Karpas-422 (cell line): ENCODE results near the gene NDUFS3. TPM values are rescaled to one million over a fixed set of nuclear protein-coding genes. Genes with fewer than 3 reads are reported as not detected.
A peak's percentile ranks its signal among the peaks of the same experiment; 100 is the strongest.
"Not testable (repeated sequence)": the region's sequence is repeated elsewhere in the genome, so short reads cannot be mapped to it uniquely, and the experiment has no call there.

Experiments used
- DNase-seq: peaks from one replicate; pipeline ENCODE4 v3.0.0-alpha.2; 2015
- H2AFZ ChIP-seq: fragments of 200-600 bp; sonication (generic); 2 replicates; pipeline ENCODE4 v1.6.1; 2014; ENCODE audit warnings: antibody characterized with exemption, low read length, mixed read lengths
- H3K27ac ChIP-seq: fragments of 200-600 bp; sonication (generic); 2 replicates; pipeline ENCODE4 v1.5.1; 2014; ENCODE audit warnings: mild to moderate bottlenecking, low read length, moderate library complexity
- H3K27me3 ChIP-seq: fragments of 200-600 bp; sonication (generic); 2 replicates; pipeline ENCODE4 v1.6.1; 2014; ENCODE audit warnings: low read length, mixed read lengths
- H3K36me3 ChIP-seq: fragments of 200-600 bp; sonication (generic); 2 replicates; pipeline ENCODE4 v1.6.1; 2014; ENCODE audit warnings: low read length, mixed read lengths; ENCODE audit not compliant: insufficient read depth
- H3K4me1 ChIP-seq: fragments of 200-600 bp; sonication (generic); 2 replicates; pipeline ENCODE4 v1.6.1; 2014; ENCODE audit warnings: mild to moderate bottlenecking, low read length, mixed read lengths
- H3K4me2 ChIP-seq: fragments of 200-600 bp; sonication (generic); 2 replicates; pipeline ENCODE4 v1.6.1; 2014; ENCODE audit warnings: low read length, low read depth, mild to moderate bottlenecking; ENCODE audit not compliant: poor library complexity, severe bottlenecking
- H3K4me3 ChIP-seq: fragments of 200-600 bp; sonication (generic); 2 replicates; pipeline ENCODE4 v1.5.1; 2014; ENCODE audit warnings: mild to moderate bottlenecking, antibody characterized with exemption, low read length, mixed read lengths
- H3K79me2 ChIP-seq: fragments of 200-600 bp; sonication (generic); 2 replicates; pipeline ENCODE4 v1.6.1; 2014; ENCODE audit warnings: mild to moderate bottlenecking, low read length, mixed read lengths
- H3K9ac ChIP-seq: fragments of 200-600 bp; sonication (generic); 2 replicates; pipeline ENCODE4 v1.6.0; 2014; ENCODE audit warnings: low read length
- H3K9me2 ChIP-seq: fragments of 200-600 bp; sonication (generic), shearing (Covaris generic); replicated peaks from 2 replicates; pipeline ENCODE4 v1.6.0; 2014; ENCODE audit warnings: mild to moderate bottlenecking, low read length, moderate library complexity; ENCODE audit not compliant: insufficient read depth
- H3K9me3 ChIP-seq: fragments of 300-700, 200-600 bp; sonication (generic); 2 replicates; pipeline ENCODE4 v1.6.1; 2014; ENCODE audit warnings: low read length, mixed read lengths
- H4K20me1 ChIP-seq: fragments of 200-600 bp; sonication (generic); 2 replicates; pipeline ENCODE4 v1.6.1; 2014; ENCODE audit warnings: mild to moderate bottlenecking, antibody characterized with exemption, low read length, low read depth; ENCODE audit not compliant: insufficient read depth
- total RNA-seq: library from RNA; depleted of rRNA; stranded (reverse); fragments of >200 nt; shearing (Covaris generic); gene quantifications from 2 replicates; pipeline ENCODE4 v1.2.3, GENCODE V29; 2014; ENCODE audit warnings: low replicate concordance; rRNA removed

NDUFS3 gene
- 41.2 and 104 TPM in 2 replicates for total RNA-seq

GRCh38 chr11:47578524-47579494 lies at the start of gene NDUFS3, which contains the start of gene KBTBD4:
TSS of gene NDUFS3 (plus strand) at chr11:47579074. CDS start at chr11:47579092, 18 bp downstream.
TSS of gene KBTBD4 (minus strand) at chr11:47578970. CDS start at chr11:47578951, 19 bp downstream.
- H3K9me3 ChIP-seq = no peaks in the 10 kb centered on the region
- H3K27ac ChIP-seq = peak within 1 kb of the TSS; percentile 43
- H2AFZ ChIP-seq = peak within 1 kb of the TSS; percentile 27; the same call in 1 of the 2 replicates
- H3K4me2 ChIP-seq = peak within 1 kb of the TSS; percentile 86
- H3K79me2 ChIP-seq = peaks cover 42% of the 10 kb centered on the region
- H4K20me1 ChIP-seq = no peaks in the 10 kb centered on the region
- DNase-seq = peak; percentile 97
- peaks cover 34% of the 10 kb centered on the region for H3K36me3 ChIP-seq
- H3K9me2 ChIP-seq = no peaks in the 10 kb centered on the region
- H3K9ac ChIP-seq = peak within 1 kb of the TSS; percentile 86
- H3K4me1 ChIP-seq = peaks cover 26% of the 10 kb centered on the region
- peak within 1 kb of the TSS; percentile 81 for H3K4me3 ChIP-seq
- no peaks in the 10 kb centered on the region for H3K27me3 ChIP-seq

GRCh38 chr11:47529951-47530350 lies 48.9 kb upstream of the NDUFS3 start:
- Histone ChIP-seq H3K79me2 (peaks cover 100% of the 10 kb centered on the region), H3K27me3 (no peaks in the 10 kb centered on the region), H4K20me1 (peaks cover 31% of the 10 kb centered on the region), H2AFZ (no peak overlapping the region), H3K9me2 (no peaks in the 10 kb centered on the region), H3K9me3 (no peaks in the 10 kb centered on the region), H3K4me2 (no peak overlapping the region), H3K9ac (no peak overlapping the region), H3K4me3 (no peak overlapping the region), H3K4me1 (peaks cover 56% of the 10 kb centered on the region), H3K36me3 (0 out of 2 replicates have a peak, but pooled peaks cover 4% of the 10 kb centered on the region), H3K27ac (no peak overlapping the region)
- no peak for DNase-seq

GRCh38 chr11:47530721-47531120 lies 48.2 kb upstream of the NDUFS3 start:
- peaks cover 52% of the 10 kb centered on the region for H3K4me1 ChIP-seq
- not testable (repeated sequence) for H3K27me3 ChIP-seq, H3K4me3 ChIP-seq, H3K36me3 ChIP-seq, DNase-seq, H3K9ac ChIP-seq, H2AFZ ChIP-seq, H3K27ac ChIP-seq, H3K9me3 ChIP-seq, H3K4me2 ChIP-seq, H3K9me2 ChIP-seq
- peaks cover 31% of the 10 kb centered on the region for H4K20me1 ChIP-seq
- H3K79me2 ChIP-seq = peaks cover 100% of the 10 kb centered on the region

- no peaks in the 10 kb centered on the region for H3K9me3 ChIP-seq
- peaks cover 100% of the 10 kb centered on the region for H3K79me2 ChIP-seq
- H4K20me1 ChIP-seq = peaks cover 38% of the 10 kb centered on the region
- H3K27ac ChIP-seq = no peak overlapping the region
- DNase-seq = no peak
- H3K27me3 ChIP-seq = no peaks in the 10 kb centered on the region
- H3K36me3 ChIP-seq = 0 out of 2 replicates have a peak, but pooled peaks cover 4% of the 10 kb centered on the region
- peaks cover 47% of the 10 kb centered on the region for H3K4me1 ChIP-seq
- H3K9ac ChIP-seq = no peak overlapping the region
- H2AFZ ChIP-seq = no peak overlapping the region
- H3K4me3 ChIP-seq = no peak overlapping the region
- no peaks in the 10 kb centered on the region for H3K9me2 ChIP-seq
- no peak overlapping the region for H3K4me2 ChIP-seq
Observed at GRCh38 chr11:47531666-47532065, 47.2 kb upstream of the NDUFS3 start.

GRCh38 chr11:47532597-47533213 lies 46.2 kb upstream of the NDUFS3 start:
- no peak overlapping the region for H3K4me3 ChIP-seq
- no peak overlapping the region for H3K4me2 ChIP-seq
- peaks cover 100% of the 10 kb centered on the region for H3K79me2 ChIP-seq
- H3K9ac ChIP-seq = no peak overlapping the region
- H2AFZ ChIP-seq = no peak overlapping the region
- H3K36me3 ChIP-seq = 0 out of 2 replicates have a peak, but pooled peaks cover 4% of the 10 kb centered on the region
- H4K20me1 ChIP-seq = peaks cover 39% of the 10 kb centered on the region
- no peaks in the 10 kb centered on the region for H3K27me3 ChIP-seq
- H3K4me1 ChIP-seq = peaks cover 39% of the 10 kb centered on the region
- no peaks in the 10 kb centered on the region for H3K9me2 ChIP-seq
- no peaks in the 10 kb centered on the region for H3K9me3 ChIP-seq
- H3K27ac ChIP-seq = peak overlapping the region; percentile 24; the same call in 1 of the 2 replicates
- no peak for DNase-seq

GRCh38 chr11:47533690-47534151 lies 45.2 kb upstream of the NDUFS3 start:
- Histone ChIP-seq H3K9me2 (no peaks in the 10 kb centered on the region), H3K27me3 (no peaks in the 10 kb centered on the region), H3K36me3 (0 out of 2 replicates have a peak, but pooled peaks cover 4% of the 10 kb centered on the region), H3K9me3 (no peaks in the 10 kb centered on the region), H3K4me3 (no peak overlapping the region), H3K9ac (no peak overlapping the region), H3K27ac (no peak overlapping the region), H2AFZ (no peak overlapping the region), H3K79me2 (peaks cover 100% of the 10 kb centered on the region), H4K20me1 (peaks cover 38% of the 10 kb centered on the region), H3K4me1 (peaks cover 32% of the 10 kb centered on the region), H3K4me2 (no peak overlapping the region)
- DNase-seq = no peak

GRCh38 chr11:47534704-47535251 lies 44.1 kb upstream of the NDUFS3 start:
- no peak for DNase-seq
- Histone ChIP-seq H3K4me3 (no peak overlapping the region), H3K4me1 (peaks cover 32% of the 10 kb centered on the region), H3K4me2 (no peak overlapping the region), H3K27ac (no peak overlapping the region), H3K9ac (no peak overlapping the region), H3K9me2 (no peaks in the 10 kb centered on the region), H3K36me3 (0 out of 2 replicates have a peak, but pooled peaks cover 4% of the 10 kb centered on the region), H3K79me2 (peaks cover 100% of the 10 kb centered on the region), H3K9me3 (no peaks in the 10 kb centered on the region), H2AFZ (no peak overlapping the region), H4K20me1 (peaks cover 43% of the 10 kb centered on the region), H3K27me3 (no peaks in the 10 kb centered on the region)
